ENCODE data around the gene FGF21. TPM values are rescaled to one million over a fixed set of nuclear protein-coding genes. Genes with fewer than 3 reads are reported as not detected.

FGF21 gene
- total RNA-seq, 1 experiment from 2014 or later, result not detected

GRCh38 chr19:48745208-48745995 lies 9.9 kb upstream of the FGF21 start:
- DNase-seq, result peak; percentile 52

GRCh38 chr19:48746110-48746509 lies 9.2 kb upstream of the FGF21 start:
- CTCF ChIA-PET, result no interaction called here
- DNase-seq, result no peak
- Mint-ChIP-seq H3K36me3 (ENCODE audit: insufficient read depth, unreplicated experiment) (peaks cover 16% of the 10 kb centered on the region), H3K27me3 (ENCODE audit: unreplicated experiment) (peaks cover 18% of the 10 kb centered on the region), H3K9me3 (ENCODE audit: low read depth, unreplicated experiment) (no peaks in the 10 kb centered on the region), H3K27ac (ENCODE audit: unreplicated experiment) (no peak overlapping the region), H3K4me3 (ENCODE audit: low read depth, unreplicated experiment) (no peak overlapping the region), H3K4me1 (ENCODE audit: low read depth, unreplicated experiment) (no peaks in the 10 kb centered on the region)
- BruUV-seq (replicated peaks), result no TSS peak
- intact Hi-C loops (cut with micrococcal nuclease; ENCODE audit: unreplicated experiment), result no loop called here
- no peak for TF ChIP-seq CTCF (IDR thresholded peaks at IDR 0.05; ENCODE audit: unreplicated experiment)

More at GRCh38 chr19:48745208-48745995, 9.9 kb upstream of the FGF21 start:
- peaks cover 18% of the 10 kb centered on the region for H3K27me3 Mint-ChIP-seq (ENCODE audit: unreplicated experiment)
- TF ChIP-seq CTCF (IDR thresholded peaks at IDR 0.05; ENCODE audit: unreplicated experiment), result no peak
- no peak overlapping the region for H3K27ac Mint-ChIP-seq (ENCODE audit: unreplicated experiment)
- no peaks in the 10 kb centered on the region for H3K9me3 Mint-ChIP-seq (ENCODE audit: low read depth, unreplicated experiment)
- intact Hi-C loops (cut with micrococcal nuclease; ENCODE audit: unreplicated experiment), result no loop called here
- peaks cover 9% of the 10 kb centered on the region for H3K36me3 Mint-ChIP-seq (ENCODE audit: insufficient read depth, unreplicated experiment)
- CTCF ChIA-PET, result no interaction called here
- no peak overlapping the region for H3K4me3 Mint-ChIP-seq (ENCODE audit: low read depth, unreplicated experiment)
- no TSS peak for BruUV-seq (replicated peaks)
- H3K4me1 Mint-ChIP-seq (ENCODE audit: low read depth, unreplicated experiment), result no peaks in the 10 kb centered on the region

GRCh38 chr19:48746738-48747575 lies 8.4 kb upstream of the FGF21 start, which contains the start of gene IZUMO1:
Gene IZUMO1, minus strand, starts transcription at chr19:48746909. Its CDS starts 1,050 bp downstream, at chr19:48745859.
- Mint-ChIP-seq H3K27me3 (ENCODE audit: unreplicated experiment) (peaks cover 18% of the 10 kb centered on the region), H3K27ac (ENCODE audit: unreplicated experiment) (no peak within 1 kb of the TSS), H3K36me3 (ENCODE audit: insufficient read depth, unreplicated experiment) (peaks cover 22% of the 10 kb centered on the region), H3K4me3 (ENCODE audit: low read depth, unreplicated experiment) (no peak within 1 kb of the TSS), H3K4me1 (ENCODE audit: low read depth, unreplicated experiment) (no peaks in the 10 kb centered on the region), H3K9me3 (ENCODE audit: low read depth, unreplicated experiment) (no peaks in the 10 kb centered on the region)
- CTCF ChIA-PET, result interaction anchor here (1.5 kb wide), 1 partner anchor 8 kb away, joined by 3 read pairs; no protein-coding TSS in a partner anchor
- no peak for TF ChIP-seq CTCF (IDR thresholded peaks at IDR 0.05; ENCODE audit: unreplicated experiment)
- DNase-seq, result no peak
- intact Hi-C loops (cut with micrococcal nuclease; ENCODE audit: unreplicated experiment), result no loop called here
- BruUV-seq (replicated peaks), result no TSS peak

GRCh38 chr19:48749571-48750198 lies 5.6 kb upstream of the FGF21 start:
- intact Hi-C loops (cut with micrococcal nuclease; ENCODE audit: unreplicated experiment), result no loop called here
- CTCF ChIA-PET, result no interaction called here
- peaks cover 37% of the 10 kb centered on the region for H3K36me3 Mint-ChIP-seq (ENCODE audit: insufficient read depth, unreplicated experiment)

More at GRCh38 chr19:48749571-48750198, 5.6 kb upstream of the FGF21 start:
- no TSS peak for BruUV-seq (replicated peaks)
- TF ChIP-seq CTCF (IDR thresholded peaks at IDR 0.05; ENCODE audit: unreplicated experiment), result no peak
- peaks cover 12% of the 10 kb centered on the region for H3K4me1 Mint-ChIP-seq (ENCODE audit: low read depth, unreplicated experiment)
- no peak overlapping the region for H3K4me3 Mint-ChIP-seq (ENCODE audit: low read depth, unreplicated experiment)
- no peak for DNase-seq
- H3K27me3 Mint-ChIP-seq (ENCODE audit: unreplicated experiment), result no peaks in the 10 kb centered on the region
- H3K9me3 Mint-ChIP-seq (ENCODE audit: low read depth, unreplicated experiment), result no peaks in the 10 kb centered on the region
- no peak overlapping the region for H3K27ac Mint-ChIP-seq (ENCODE audit: unreplicated experiment)
